Measurements from ENCODE around the gene TLE6. TPM values are rescaled to one million over a fixed set of nuclear protein-coding genes. Genes with fewer than 3 reads are reported as not detected.
"Not testable (repeated sequence)": the region's sequence is repeated elsewhere in the genome, so short reads cannot be mapped to it uniquely, and the experiment has no call there.

The TLE6 gene
- total RNA-seq, 2 experiments from 2014 or later: 2.4 to 3.2 TPM

- H3K27me3 Mint-ChIP-seq, H3K9me3 Mint-ChIP-seq, H3K27ac Mint-ChIP-seq, H3K36me3 Mint-ChIP-seq, DNase-seq: not testable (repeated sequence)
- Mint-ChIP-seq H3K4me3 (peak overlapping the region; percentile 86), H3K4me1 (peaks cover 31% of the 10 kb centered on the region)
Measured at GRCh38 chr19:3036977-3037544, 59.7 kb downstream of the TLE6 start.

GRCh38 chr19:3038214-3038613, 60.9 kb downstream of the TLE6 start:
- no peak overlapping the region for H3K4me3 Mint-ChIP-seq
- peaks cover 35% of the 10 kb centered on the region for H3K4me1 Mint-ChIP-seq
- H3K27me3 Mint-ChIP-seq: peaks cover 3% of the 10 kb centered on the region

GRCh38 chr19:3039125-3039524, 61.8 kb downstream of the TLE6 start:
- no peak overlapping the region for H3K4me3 Mint-ChIP-seq
- no peak for DNase-seq
- no peaks in the 10 kb centered on the region for H3K36me3 Mint-ChIP-seq
- no peak overlapping the region for H3K27ac Mint-ChIP-seq
- no peaks in the 10 kb centered on the region for H3K9me3 Mint-ChIP-seq
- H3K27me3 Mint-ChIP-seq: peaks cover 3% of the 10 kb centered on the region
- peaks cover 35% of the 10 kb centered on the region for H3K4me1 Mint-ChIP-seq

More at GRCh38 chr19:3038214-3038613, 60.9 kb downstream of the TLE6 start:
- Mint-ChIP-seq H3K9me3 (no peaks in the 10 kb centered on the region), H3K36me3 (no peaks in the 10 kb centered on the region), H3K27ac (no peak overlapping the region)
- DNase-seq: no peak

- Mint-ChIP-seq H3K4me1 (peaks cover 32% of the 10 kb centered on the region), H3K4me3 (no peak overlapping the region), H3K27ac (no peak overlapping the region), H3K27me3 (no peaks in the 10 kb centered on the region), H3K9me3 (no peaks in the 10 kb centered on the region), H3K36me3 (no peaks in the 10 kb centered on the region)
- DNase-seq: no peak
Measured at GRCh38 chr19:3039641-3040077, 62.3 kb downstream of the TLE6 start.

- Mint-ChIP-seq H3K27me3 (no peaks in the 10 kb centered on the region), H3K4me3 (no peak overlapping the region), H3K4me1 (peaks cover 22% of the 10 kb centered on the region), H3K36me3 (no peaks in the 10 kb centered on the region), H3K27ac (no peak overlapping the region), H3K9me3 (no peaks in the 10 kb centered on the region)
- DNase-seq: no peak
Measured at GRCh38 chr19:3041327-3041726, 64.0 kb downstream of the TLE6 start.

- no peaks in the 10 kb centered on the region for H3K9me3 Mint-ChIP-seq
- no peaks in the 10 kb centered on the region for H3K36me3 Mint-ChIP-seq
- peaks cover 19% of the 10 kb centered on the region for H3K4me1 Mint-ChIP-seq
- H3K4me3 Mint-ChIP-seq: peak overlapping the region; percentile 52
- H3K27ac Mint-ChIP-seq: peak overlapping the region; percentile 51
- no peaks in the 10 kb centered on the region for H3K27me3 Mint-ChIP-seq
- no peak for DNase-seq
Measured at GRCh38 chr19:3041761-3042620, 64.6 kb downstream of the TLE6 start.

GRCh38 chr19:3042621-3043267, 65.4 kb downstream of the TLE6 start:
- H3K4me3 Mint-ChIP-seq: peak overlapping the region; percentile 52
- no peak for DNase-seq
- H3K36me3 Mint-ChIP-seq: no peaks in the 10 kb centered on the region
- peaks cover 23% of the 10 kb centered on the region for H3K4me1 Mint-ChIP-seq
- H3K27ac Mint-ChIP-seq: peak overlapping the region; percentile 51
- H3K9me3 Mint-ChIP-seq: no peaks in the 10 kb centered on the region
- no peaks in the 10 kb centered on the region for H3K27me3 Mint-ChIP-seq

Other genes starting within 250 kb of the TLE6 start
- gene SLC39A3, start 237.5 kb upstream of the TLE6 start, total RNA-seq: 10 to 100 TPM; 50.5 to 52.1 TPM
- gene SGTA, start 194.3 kb upstream of the TLE6 start, total RNA-seq: 10 to 100 TPM; 84.8 to 87.4 TPM
- gene THOP1, start 192.1 kb upstream of the TLE6 start, total RNA-seq: 100 to 1,000 TPM; 164 to 170 TPM
- gene ZNF554, start 157.7 kb upstream of the TLE6 start, total RNA-seq: 1 to 10 TPM; 1.2 to 1.3 TPM
- 1 to 10 TPM; 1.5 to 1.9 TPM for gene ZNF555, start 136.1 kb upstream of the TLE6 start, total RNA-seq
- not detected for gene ZNF556, start 110.2 kb upstream of the TLE6 start, total RNA-seq
- 1 to 10 TPM; 4.2 to 5.3 TPM for gene ZNF57, start 76.6 kb upstream of the TLE6 start, total RNA-seq
- 1 to 10 TPM; 3.4 to 3.5 TPM for gene ZNF77, start 32.6 kb upstream of the TLE6 start, total RNA-seq
- 1 to 10 TPM; 1.4 to 2.3 TPM for gene TLE2, start 51.7 kb downstream of the TLE6 start, total RNA-seq
- gene TLE5, start 84.9 kb downstream of the TLE6 start, total RNA-seq: 100 to 1,000 TPM; 221 to 222 TPM
- 1 to 10 TPM; 4.5 to 4.6 TPM for gene GNA11, start 116.8 kb downstream of the TLE6 start, total RNA-seq
- gene GNA15, start 158.5 kb downstream of the TLE6 start, total RNA-seq: 1 to 10 TPM; 7.5 to 7.8 TPM
- 10 to 100 TPM; 37.5 to 42.7 TPM for gene S1PR4, start 201.2 kb downstream of the TLE6 start, total RNA-seq
- gene NCLN, start 208.4 kb downstream of the TLE6 start, total RNA-seq: 10 to 100 TPM; 86.5 to 91.3 TPM
- under 1 TPM; 0.16 to 0.29 TPM for gene CELF5, start 247.1 kb downstream of the TLE6 start, total RNA-seq

Data from activated naive CD8-positive, alpha-beta T cell treated with anti-CD3 and anti-CD28 coated beads for 36 hours (primary cell).